ENCODE data around the gene PRDM16. TPM values are rescaled to one million over a fixed set of nuclear protein-coding genes. Genes with fewer than 3 reads are reported as not detected.
A peak's percentile ranks its signal among the peaks of the same experiment; 100 is the strongest.

PRDM16 gene
- total and polyA plus RNA-seq, 3 donors from 2014 or later, result 2.1 to 5.6 (median 4.7) TPM

- peaks cover 10% of the 10 kb centered on the region for H3K4me1 ChIP-seq
- H3K36me3 ChIP-seq (ENCODE audit: low read depth, missing control alignments), result no peaks in the 10 kb centered on the region
- intact Hi-C loops (cut with DNase I; ENCODE audit: low total_unique reads), result no loop called here
- DNase-seq, result no peak
- 66 to 80% methylated on average over 8 to 18 of the region's 18 CpGs for WGBS, 2 donors
- H3K4me3 ChIP-seq, result no peak overlapping the region
- no peaks in the 10 kb centered on the region for H3K27me3 ChIP-seq
- TF ChIP-seq CTCF (IDR thresholded peaks at IDR 0.05) (no peak), POLR2A (IDR thresholded peaks at IDR 0.05) (no peak)
- no peak overlapping the region for H3K27ac ChIP-seq
- no peaks in the 10 kb centered on the region for H3K9me3 ChIP-seq
Observed at GRCh38 chr1:3391711-3392110, 322.7 kb downstream of the PRDM16 start.

- H3K4me1 ChIP-seq, result peaks cover 10% of the 10 kb centered on the region
- no peaks in the 10 kb centered on the region for H3K27me3 ChIP-seq
- H3K4me3 ChIP-seq, result peak overlapping the region; percentile 43 to 65
- intact Hi-C loops (cut with DNase I; ENCODE audit: low total_unique reads), result no loop called here
- no peaks in the 10 kb centered on the region for H3K9me3 ChIP-seq
- TF ChIP-seq POLR2A (IDR thresholded peaks at IDR 0.05) (no peak), CTCF (IDR thresholded peaks at IDR 0.05) (no peak)
- H3K27ac ChIP-seq, result no peak overlapping the region
- H3K36me3 ChIP-seq (ENCODE audit: low read depth, missing control alignments), result no peaks in the 10 kb centered on the region
- DNase-seq, result peak; percentile 45
- 15 to 28% methylated on average over 39 to 60 of the region's 63 CpGs for whole genome bisulfite sequencing, 2 donors
Observed at GRCh38 chr1:3393024-3393986, 324.3 kb downstream of the PRDM16 start.

GRCh38 chr1:3393987-3394920 lies 325.3 kb downstream of the PRDM16 start:
- H3K36me3 ChIP-seq (ENCODE audit: low read depth, missing control alignments), result no peaks in the 10 kb centered on the region
- H3K27ac ChIP-seq, result no peak overlapping the region
- no peak for DNase-seq
- no peaks in the 10 kb centered on the region for H3K9me3 ChIP-seq
- H3K4me3 ChIP-seq, result peak overlapping the region; percentile 43 to 65
- TF ChIP-seq POLR2A (IDR thresholded peaks at IDR 0.05) (no peak), CTCF (IDR thresholded peaks at IDR 0.05) (no peak)
- no peaks in the 10 kb centered on the region for H3K27me3 ChIP-seq
- intact Hi-C loops (cut with DNase I; ENCODE audit: low total_unique reads), result no loop called here
- H3K4me1 ChIP-seq, result peaks cover 10% of the 10 kb centered on the region
- 25 to 38% methylated on average over 23 to 58 of the region's 59 CpGs for WGBS, 2 donors

- peaks cover 10% of the 10 kb centered on the region for H3K4me1 ChIP-seq
- intact Hi-C loops (cut with DNase I; ENCODE audit: low total_unique reads), result no loop called here
- H3K36me3 ChIP-seq (ENCODE audit: low read depth, missing control alignments), result no peaks in the 10 kb centered on the region
- H3K27ac ChIP-seq, result no peak overlapping the region
- no peak overlapping the region for H3K4me3 ChIP-seq
- WGBS, 2 donors, result 83 to 87% methylated on average over 4 to 11 of the region's 11 CpGs
- H3K27me3 ChIP-seq, result no peaks in the 10 kb centered on the region
- no peak for TF ChIP-seq POLR2A (IDR thresholded peaks at IDR 0.05)
- TF ChIP-seq CTCF (IDR thresholded peaks at IDR 0.05), result no peak
- no peak for DNase-seq
- no peaks in the 10 kb centered on the region for H3K9me3 ChIP-seq
Observed at GRCh38 chr1:3396411-3396810, 327.4 kb downstream of the PRDM16 start.

All from testis (tissue), 3 donors.